GM12864 (cell line): ENCODE measurements around the gene KRT71.

Source experiments
- DNase-seq: peaks from one replicate; pipeline ENCODE4 v3.0.0-alpha.2; 2011; ENCODE audit warnings: low read depth
- H3K4me3 ChIP-seq: 2 replicates; pipeline ENCODE4 v1.5.1; 2011; ENCODE audit warnings: mild to moderate bottlenecking, low read depth, low read length, control low read depth
- CTCF ChIP-seq: IDR thresholded peaks from 2 replicates; pipeline ENCODE4 v1.5.1; 2011; ENCODE audit warnings: low read depth, mild to moderate bottlenecking, moderate library complexity, low read length, control low read depth, inconsistent platforms; ENCODE audit errors: missing control alignments

Gene KRT71

GRCh38 chr12:52591521-52591920, 38.6 kb upstream of the KRT71 start:
- H3K4me3 ChIP-seq, result no peak overlapping the region
- no peak for TF ChIP-seq CTCF
- DNase-seq, result no peak

GRCh38 chr12:52590021-52590420, 37.1 kb upstream of the KRT71 start:
- H3K4me3 ChIP-seq, result no peak overlapping the region
- TF ChIP-seq CTCF, result no peak
- no peak for DNase-seq

DNA sequence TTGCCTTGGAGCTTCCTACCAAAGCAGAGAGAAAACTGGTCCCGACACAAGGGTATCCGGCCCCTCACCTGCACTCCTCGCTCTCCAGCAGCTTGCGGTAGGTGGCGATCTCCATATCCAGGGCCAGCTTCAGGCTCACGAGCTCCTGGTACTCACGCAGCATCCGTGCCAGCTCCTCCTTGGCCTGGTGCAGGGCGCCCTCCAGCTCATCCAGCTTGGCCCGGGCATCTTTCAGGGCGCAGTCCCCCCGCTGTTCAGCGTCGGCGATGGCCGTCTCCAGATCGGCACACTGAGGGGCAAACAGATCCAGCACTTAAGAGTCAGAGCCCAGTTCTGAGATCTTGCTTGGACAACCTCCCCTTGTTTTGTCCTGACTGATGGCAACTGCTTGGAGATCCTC, 34.6 kb upstream of the KRT71 start:
- DNase-seq, result no peak
- no peak for TF ChIP-seq CTCF

GRCh38 chr12:52585946-52586345, 33.0 kb upstream of the KRT71 start:
- no peak for DNase-seq
- no peak overlapping the region for H3K4me3 ChIP-seq
- no peak for TF ChIP-seq CTCF

More for the DNA sequence above, 34.6 kb upstream of the KRT71 start:
- H3K4me3 ChIP-seq, result no peak overlapping the region

DNA sequence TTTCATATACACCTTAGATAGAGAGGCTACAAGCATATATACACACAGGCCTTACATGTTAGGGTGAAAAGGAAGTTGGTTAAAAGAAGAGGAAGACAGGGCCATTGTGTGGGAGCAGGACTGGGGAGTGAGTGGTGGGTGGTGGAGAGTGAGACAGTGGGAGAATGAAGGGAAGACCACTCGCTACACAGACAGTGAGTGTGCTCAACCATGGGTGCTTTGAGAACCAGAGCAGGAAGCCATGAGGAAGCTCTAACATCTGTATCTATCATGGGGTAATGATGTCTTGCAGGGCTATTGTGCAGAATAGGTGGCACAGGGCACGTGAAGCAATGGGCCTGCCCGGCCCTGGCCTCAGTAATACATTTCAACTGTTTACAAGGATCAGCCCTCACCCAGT, 32.1 kb upstream of the KRT71 start:
- no peak for TF ChIP-seq CTCF
- H3K4me3 ChIP-seq, result no peak overlapping the region
- no peak for DNase-seq

- no peak for DNase-seq
- H3K4me3 ChIP-seq, result no peak overlapping the region
- TF ChIP-seq CTCF, result no peak
These were observed 31.3 kb upstream of the KRT71 start for GRCh38 chr12:52584156-52584682.

GRCh38 chr12:52582971-52583456, 30.1 kb upstream of the KRT71 start:
- no peak overlapping the region for H3K4me3 ChIP-seq
- no peak for DNase-seq
- TF ChIP-seq CTCF, result peak; percentile 73
